ENCODE measurements around the gene ZNF837.
"Not testable (repeated sequence)": the region's sequence is repeated elsewhere in the genome, so short reads cannot be mapped to it uniquely, and the experiment has no call there.

GRCh38 chr19:58403920-58404478, 23.2 kb upstream of the ZNF837 start:
- not testable (repeated sequence) for TF ChIP-seq CTCF, POLR2AphosphoS5, POLR2A (IDR thresholded peaks at IDR 0.05)

Data from breast epithelium (tissue), 3 donors.